IMR-90 (cell line): ENCODE measurements around the gene ST6GALNAC4. TPM values are rescaled to one million over a fixed set of nuclear protein-coding genes. Genes with fewer than 3 reads are reported as not detected.

Experiments used
- ATAC-seq: fragments of 200-7000 bp; cut with Tn5 transposase; 2 replicates; pipeline ENCODE4 v1.9.1; 2020; ENCODE audit warnings: low read depth, mild to moderate bottlenecking, moderate library complexity
- BruUV-seq: library from RNA; stranded (reverse); fragments of 400-500 nt; replicated peaks from 2 replicates; lab custom pipeline; 2021; lab: Mats Ljungman, UMichigan
- CTCF ChIA-PET: fragments of 300-600 bp; formaldehyde crosslinking; extraction: SDS; loops from one replicate; lab custom pipeline; 2021; ENCODE audit warnings: antibody characterized with exemption; lab: Yijun Ruan, JAX
- POLR2A ChIA-PET: fragments of 300-600 bp; sonication (Branson Sonifier 250); formaldehyde crosslinking; loops from one replicate; lab custom pipeline; 2022; ENCODE audit warnings: antibody characterized with exemption; ENCODE audit not compliant: unreplicated experiment; lab: Charles Lee
- DNase-seq: peaks from one replicate; pipeline ENCODE4 v3.0.0; 2013
- H2AFZ ChIP-seq: replicated peaks from 2 replicates; pipeline ENCODE3; 2013; ENCODE audit warnings: low read length, mild to moderate bottlenecking; ENCODE audit not compliant: poor library complexity
- H2AK5ac ChIP-seq: 2 replicates; pipeline ENCODE4 v1.6.1; 2013; ENCODE audit warnings: low read depth, low read length, inconsistent platforms
- H2AK9ac ChIP-seq: replicated peaks from 2 replicates; pipeline ENCODE3; 2013; ENCODE audit warnings: mild to moderate bottlenecking, low read depth, low read length, moderate library complexity; ENCODE audit not compliant: poor library complexity
- H2BK120ac ChIP-seq: 2 replicates; pipeline ENCODE4 v1.6.1; 2013; ENCODE audit warnings: low read depth, low read length, inconsistent platforms
- H2BK15ac ChIP-seq: 3 replicates; pipeline ENCODE4 v1.6.1; 2013; ENCODE audit warnings: low read depth, low read length, inconsistent platforms
- H2BK20ac ChIP-seq: 2 replicates; pipeline ENCODE4 v1.6.1; 2013; ENCODE audit warnings: low read depth, mild to moderate bottlenecking, inconsistent platforms, low read length, moderate library complexity
- H2BK5ac ChIP-seq: 2 replicates; pipeline ENCODE4 v1.6.1; 2013; ENCODE audit warnings: mild to moderate bottlenecking, low read depth, low read length, inconsistent platforms; ENCODE audit not compliant: poor library complexity, severe bottlenecking
- H3K14ac ChIP-seq: replicated peaks from 2 replicates; pipeline ENCODE4 v1.6.1; 2013; ENCODE audit warnings: low read depth, low read length, inconsistent platforms
- H3K18ac ChIP-seq: 2 replicates; pipeline ENCODE4 v1.6.1; 2013; ENCODE audit warnings: low read depth, low read length, control low read depth
- H3K23ac ChIP-seq: 2 replicates; pipeline ENCODE4 v1.6.1; 2013; ENCODE audit warnings: low read depth, low read length, inconsistent platforms
- H3K27ac ChIP-seq: 2 replicates; pipeline ENCODE4 v1.5.1; 2013; ENCODE audit warnings: mild to moderate bottlenecking, control low read depth, low read length; ENCODE audit not compliant: insufficient read depth
- H3K27me3 ChIP-seq: 2 replicates; pipeline ENCODE4 v1.6.1; 2013; ENCODE audit warnings: low read length; ENCODE audit not compliant: control insufficient read depth, insufficient read depth
- H3K36me3 ChIP-seq: 2 replicates; pipeline ENCODE4 v1.6.1; 2013; ENCODE audit warnings: low read length, mixed read lengths; ENCODE audit not compliant: control insufficient read depth, insufficient read depth
- H3K4ac ChIP-seq: 2 replicates; pipeline ENCODE4 v1.6.1; 2013; ENCODE audit warnings: low read depth, low read length, inconsistent platforms
- H3K4me1 ChIP-seq: 2 replicates; pipeline ENCODE4 v1.6.1; 2013; ENCODE audit warnings: low read length, mixed read lengths; ENCODE audit not compliant: control insufficient read depth, insufficient read depth
- H3K4me2 ChIP-seq: 2 replicates; pipeline ENCODE4 v1.6.1; 2013; ENCODE audit warnings: low read depth, mild to moderate bottlenecking, control low read depth, low read length, moderate library complexity
- H3K4me3 ChIP-seq: 2 replicates; pipeline ENCODE4 v1.5.1; 2013; ENCODE audit warnings: low read depth, mild to moderate bottlenecking, control low read depth, low read length, moderate library complexity; ENCODE audit not compliant: insufficient read depth
- H3K56ac ChIP-seq: 2 replicates; pipeline ENCODE4 v1.6.1; 2013; ENCODE audit warnings: low read length, inconsistent platforms; ENCODE audit not compliant: insufficient read depth; ENCODE audit errors: extremely low read depth
- H3K79me1 ChIP-seq, 2 experiments: 2 replicates each; pipeline ENCODE4 v1.6.1; 2013; ENCODE audit warnings: low read length in 2 of 2, inconsistent platforms in 1 of 2, low read depth in 1 of 2
- H3K9ac ChIP-seq: 2 replicates; pipeline ENCODE4 v1.6.1; 2013; ENCODE audit warnings: low read depth, low read length, control low read depth
- H3K9me1 ChIP-seq: 2 replicates; pipeline ENCODE4 v1.6.1; 2013; ENCODE audit warnings: low read length, inconsistent platforms; ENCODE audit not compliant: insufficient read depth
- H3K9me3 ChIP-seq: 2 replicates; pipeline ENCODE4 v1.6.1; 2013; ENCODE audit warnings: low read length; ENCODE audit not compliant: control insufficient read depth, insufficient read depth
- H4K20me1 ChIP-seq: 2 replicates; pipeline ENCODE4 v1.6.1; 2013; ENCODE audit warnings: low read length, inconsistent platforms; ENCODE audit not compliant: insufficient read depth
- H4K5ac ChIP-seq: 2 replicates; pipeline ENCODE4 v1.6.1; 2013; ENCODE audit warnings: mild to moderate bottlenecking, low read depth, low read length, control low read depth
- H4K8ac ChIP-seq, 2 experiments: 2 replicates each; pipeline ENCODE4 v1.6.1; 2013; ENCODE audit warnings: low read depth in 2 of 2, low read length in 2 of 2, control low read depth in 1 of 2, inconsistent platforms in 1 of 2
- H4K91ac ChIP-seq: 2 replicates; pipeline ENCODE4 v1.6.1; 2013; ENCODE audit warnings: low read depth, low read length, inconsistent platforms; ENCODE audit not compliant: insufficient read depth
- BHLHE40 ChIP-seq: fragments of 150-350 bp; IDR thresholded peaks from 2 replicates; pipeline ENCODE4 v1.6.1; 2016; ENCODE audit warnings: mild to moderate bottlenecking, low read depth, low read length
- CEBPB ChIP-seq: IDR thresholded peaks from 2 replicates; pipeline ENCODE4 v1.6.1; 2012; ENCODE audit warnings: low read depth, low read length, improper control_type of control experiment
- CHD1 ChIP-seq: IDR thresholded peaks from 2 replicates; pipeline ENCODE4 v1.6.1; 2012; ENCODE audit warnings: low read depth, low read length, improper control_type of control experiment
- CTCF ChIP-seq: conservative IDR thresholded peaks from 2 replicates; pipeline ENCODE4 v1.5.1; 2012; ENCODE audit warnings: mild to moderate bottlenecking, low read depth, low read length, improper control_type of control experiment
- FOS ChIP-seq: fragments of 150-350 bp; IDR thresholded peaks from 2 replicates; pipeline ENCODE4 v1.6.1; 2016; ENCODE audit warnings: low read depth, low read length
- MAFK ChIP-seq: IDR thresholded peaks from 2 replicates; pipeline ENCODE4 v1.6.1; 2012; ENCODE audit warnings: low read depth, low read length, improper control_type of control experiment
- MXI1 ChIP-seq: IDR thresholded peaks from 2 replicates; pipeline ENCODE4 v1.6.1; 2012; ENCODE audit warnings: low read depth, mild to moderate bottlenecking, low read length, moderate library complexity, borderline replicate concordance
- NFE2L2 ChIP-seq: fragments of 150-350 bp; IDR thresholded peaks from 2 replicates; pipeline ENCODE4 v1.6.1; 2016; ENCODE audit warnings: low read depth, mild to moderate bottlenecking, low read length
- POLR2A ChIP-seq: IDR thresholded peaks from 2 replicates; pipeline ENCODE4 v1.6.1; 2012; ENCODE audit warnings: mild to moderate bottlenecking, low read depth, low read length
- RAD21 ChIP-seq: IDR thresholded peaks from 2 replicates; pipeline ENCODE4 v1.6.1; 2012; ENCODE audit warnings: low read length, improper control_type of control experiment
- RCOR1 ChIP-seq: IDR thresholded peaks from 2 replicates; pipeline ENCODE4 v1.6.1; 2012; ENCODE audit warnings: mild to moderate bottlenecking, low read length, improper control_type of control experiment; ENCODE audit not compliant: insufficient replicate concordance
- RFX5 ChIP-seq: IDR thresholded peaks from 2 replicates; pipeline ENCODE4 v1.8.0; 2012; ENCODE audit warnings: low read depth, mild to moderate bottlenecking, low read length, moderate library complexity
- SMC3 ChIP-seq: fragments of 150-350 bp; IDR thresholded peaks from 2 replicates; pipeline ENCODE4 v1.6.1; 2016; ENCODE audit warnings: low read depth, mild to moderate bottlenecking, antibody characterized with exemption, low read length, moderate library complexity
- USF2 ChIP-seq: fragments of 150-350 bp; IDR thresholded peaks from 2 replicates; pipeline ENCODE4 v1.6.1; 2017; ENCODE audit warnings: mild to moderate bottlenecking, antibody characterized with exemption, low read length, low read depth
- WGBS, 2 experiments: methylation state at CpG; one replicate each; pipeline versions ENCODE4 v1.1.5 to v1.1.7; 2013; ENCODE audit warnings: missing lambda C conversion rate in 2 of 2; ENCODE audit not compliant: insufficient read length in 1 of 2; ENCODE audit errors: extremely low coverage in 2 of 2; 5-methylcytosine and 5-hydroxymethylcytosine counted together
- dilution Hi-C: fragments of 300-500 bp; cut with HindIII; formaldehyde crosslinking; loops from one replicate; pipeline ENCODE4 v1.14.3; 2018; ENCODE audit warnings: low sequenced_read_pairs; ENCODE audit not compliant: unreplicated experiment
- in situ Hi-C: fragments of 300-500 bp; cut with MboI; formaldehyde crosslinking; loops from 3 replicates; pipeline ENCODE4 v1.14.3; 2019; ENCODE audit warnings: low sequenced_read_pairs, inconsistent platforms, mixed read lengths
- intact Hi-C: fragments of 100-400 bp; cut with micrococcal nuclease; formaldehyde crosslinking; loops from 2 replicates; pipeline ENCODE4 v1.10.0; 2022
- polyA plus RNA-seq, 3 experiments: library from polyadenylated mRNA; depleted of rRNA; stranded (reverse); fragments of >200 nt; gene quantifications; 2 replicates each; pipeline ENCODE4 v1.2.3, GENCODE V29; 2012; ENCODE audit warnings: low replicate concordance in 1 of 3
- total RNA-seq: library from RNA; depleted of rRNA; stranded (reverse); fragments of >200 nt; gene quantifications from 2 replicates; pipeline ENCODE4 v1.2.3, GENCODE V29; 2012

ST6GALNAC4 gene
- total and polyA plus RNA-seq, 2 of the 4 experiments (the other 2 are of a cell fraction) = 12.5 to 32.9 TPM

GRCh38 chr9:127893392-127893791, 23.4 kb downstream of the ST6GALNAC4 start:
- TF ChIP-seq USF2 = no peak
- no peak for TF ChIP-seq RCOR1
- TF ChIP-seq CHD1 = no peak
- no peak for TF ChIP-seq BHLHE40
- TF ChIP-seq FOS = no peak
- no peak for TF ChIP-seq NFE2L2
- TF ChIP-seq RAD21 = no peak
- no peak for TF ChIP-seq MAFK
- no peak for TF ChIP-seq CEBPB
- no peak for TF ChIP-seq POLR2A
- no peak for TF ChIP-seq RFX5
- no peak for TF ChIP-seq MXI1
- TF ChIP-seq SMC3 = no peak
- TF ChIP-seq CTCF = no peak
- ChIA-PET POLR2A (no interaction called here), CTCF (no interaction called here)
- Histone ChIP-seq H3K56ac (no peak overlapping the region), H3K27ac (no peak overlapping the region), H2AFZ (no peak overlapping the region), H3K9me3 (peaks cover 15% of the 10 kb centered on the region), H3K36me3 (peaks cover 54% of the 10 kb centered on the region), H2AK9ac (no peak overlapping the region), H3K9me1 (peaks cover 13% of the 10 kb centered on the region), H3K4ac (no peak overlapping the region), H3K27me3 (no peaks in the 10 kb centered on the region), H2BK20ac (no peak overlapping the region), H3K14ac (no peak overlapping the region), H3K4me1 (peaks cover 11% of the 10 kb centered on the region), H4K8ac (no peak overlapping the region), H4K5ac (no peak overlapping the region), H3K4me2 (no peak overlapping the region), H3K4me3 (no peak overlapping the region), H3K23ac (no peak overlapping the region), H4K20me1 (peaks cover 37% of the 10 kb centered on the region), H3K9ac (no peak overlapping the region), H2BK120ac (no peak overlapping the region), H4K91ac (no peak overlapping the region), H2BK15ac (no peak overlapping the region), H3K18ac (no peak overlapping the region), H2BK5ac (no peak overlapping the region), H2AK5ac (no peak overlapping the region), H3K79me1 (peaks cover 13 to 64% of the 10 kb centered on the region in 2 experiments)
- dilution Hi-C loops (no loop called here), intact Hi-C loops (no loop called here), in situ Hi-C loops (no loop called here)
- BruUV-seq = no TSS peak
- 100% methylated on average over 2 of the region's 4 CpGs; no CpG with 5 or more reads in 1 of the 2 experiments for WGBS, 2 experiments
- ATAC-seq = no peak
- no peak for DNase-seq
